A549 (cell line): ENCODE results near the gene BORCS6. TPM values are rescaled to one million over a fixed set of nuclear protein-coding genes. Genes with fewer than 3 reads are reported as not detected.

Experiments
- ATAC-seq, 2 experiments: fragments of 200-7000 bp in 1 of 2; fragments of >200 bp in 1 of 2; cut with Nextera tagmentation in 1 of 2; cut with Tn5 transposase in 1 of 2; 3 replicates each; pipeline versions ENCODE4 v1.8.0 to v1.9.1; 2018 to 2020; ENCODE audit warnings: mild to moderate bottlenecking in 1 of 2, moderate library complexity in 1 of 2
- CTCF ChIA-PET: fragments of 300-600 bp; sonication (Branson Sonifier 250); formaldehyde crosslinking; extraction: SDS; loops from one replicate; lab custom pipeline; 2021; ENCODE audit warnings: antibody characterized with exemption, inconsistent platforms; lab: Yijun Ruan, JAX
- POLR2A ChIA-PET: fragments of 350-600 bp; formaldehyde crosslinking; extraction: SDS; loops from one replicate; lab custom pipeline; 2021; ENCODE audit warnings: antibody characterized with exemption, inconsistent platforms; lab: Yijun Ruan, JAX
- DNase-seq, 2 experiments: peaks; one replicate each; pipeline versions ENCODE4 v3.0.0 to v3.0.0-alpha.2; 2011 to 2016; ENCODE audit warnings: low read depth in 1 of 2, low spot score in 1 of 2
- FAIRE-seq: peaks from 2 replicates; lab custom pipeline; 2011; peaks lifted over from hg19 to GRCh38; lab: Jason Lieb, UNC
- H3K27ac ChIP-seq, 2 experiments: fragments of >200 bp; sonication (Bioruptor Twin); formaldehyde crosslinking; 3 replicates each; pipeline ENCODE4 v1.5.1; 2016 to 2017
- H3K4me1 ChIP-seq: fragments of >200 bp; sonication (Bioruptor Twin); formaldehyde crosslinking; 3 replicates; pipeline ENCODE4 v1.6.1; 2016
- H3K4me2 ChIP-seq: fragments of >200 bp; sonication (Bioruptor Twin); formaldehyde crosslinking; 3 replicates; pipeline ENCODE4 v1.6.1; 2016
- H3K4me3 ChIP-seq: fragments of >200 bp; sonication (Bioruptor Twin); formaldehyde crosslinking; 3 replicates; pipeline ENCODE4 v1.5.1; 2016
- H3K9me3 ChIP-seq: fragments of >200 bp; sonication (Bioruptor Twin); formaldehyde crosslinking; 3 replicates; pipeline ENCODE4 v1.6.1; 2016
- BCL3 ChIP-seq: fragments of >200 bp; sonication (Bioruptor Twin); formaldehyde crosslinking; IDR thresholded peaks from 3 replicates; pipeline ENCODE4 v1.6.1; 2016
- BHLHE40 ChIP-seq: IDR thresholded peaks from 2 replicates; pipeline ENCODE4 v1.6.1; 2012; ENCODE audit warnings: low read depth, low read length, inconsistent platforms
- EHMT2 ChIP-seq: fragments of 200-600 bp; sonication (generic); IDR thresholded peaks from 2 replicates; pipeline ENCODE4 v1.6.1; 2016; ENCODE audit warnings: antibody characterized with exemption, low read depth, mild to moderate bottlenecking, moderate library complexity
- ELK1 ChIP-seq: fragments of 150-350 bp; IDR thresholded peaks from 2 replicates; pipeline ENCODE4 v1.6.1; 2014; ENCODE audit warnings: low read depth, mild to moderate bottlenecking, low read length
- EP300 ChIP-seq, 2 experiments: fragments of >200 bp; sonication (Bioruptor Twin); formaldehyde crosslinking; IDR thresholded peaks; 2 replicates in 1 of 2; 3 replicates in 1 of 2; pipeline ENCODE4 v1.6.1; 2016 to 2017
- FOSL2 ChIP-seq, 2 experiments: fragments of 450-650 bp in 1 of 2; fragments of >200 bp in 1 of 2; sonication (Bioruptor Twin) in 1 of 2; formaldehyde crosslinking; IDR thresholded peaks; 2 replicates each; pipeline versions ENCODE4 v1.5.0 to v1.6.1; 2016 to 2020; ENCODE audit warnings: mild to moderate bottlenecking in 1 of 2, moderate library complexity in 1 of 2
- FOXS1 ChIP-seq: fragments of 250-450 bp; sonication (Bioruptor Pico); IDR thresholded peaks from 2 replicates; pipeline ENCODE4 v1.5.0; 2020; ENCODE audit warnings: mild to moderate bottlenecking, moderate library complexity
- HES2 ChIP-seq: fragments of >200 bp; sonication (Bioruptor Twin); formaldehyde crosslinking; IDR thresholded peaks from 2 replicates; pipeline ENCODE4 v1.6.1; 2016
- HMGXB4 ChIP-seq: fragments of 250-450 bp; sonication (Bioruptor Pico); IDR thresholded peaks from 2 replicates; pipeline ENCODE4 v1.5.0; 2021; ENCODE audit warnings: mild to moderate bottlenecking, moderate library complexity, borderline replicate concordance
- HOXB13 ChIP-seq: fragments of 250-450 bp; sonication (Bioruptor Pico); IDR thresholded peaks from 2 replicates; pipeline ENCODE4 v1.5.0; 2020; ENCODE audit warnings: low read depth, mild to moderate bottlenecking, moderate library complexity
- MAFK ChIP-seq: fragments of 450-650 bp; IDR thresholded peaks from 2 replicates; pipeline ENCODE4 v1.6.1; 2014; ENCODE audit not compliant: partially characterized antibody
- PHF8 ChIP-seq: fragments of 200-600 bp; sonication (generic); IDR thresholded peaks from 2 replicates; pipeline ENCODE4 v1.6.1; 2016; ENCODE audit warnings: low read depth, mild to moderate bottlenecking, antibody characterized with exemption, moderate library complexity, borderline replicate concordance
- RAD21 ChIP-seq, 2 experiments: fragments of >200 bp in 1 of 2; sonication (Bioruptor Twin) in 1 of 2; formaldehyde crosslinking in 1 of 2; IDR thresholded peaks in 1 of 2; conservative IDR thresholded peaks in 1 of 2; 2 replicates in 1 of 2; 3 replicates in 1 of 2; pipeline ENCODE4 v1.6.1; 2012 to 2018; ENCODE audit warnings: inconsistent platforms in 1 of 2
- RFX5 ChIP-seq: fragments of 450-650 bp; IDR thresholded peaks from 2 replicates; pipeline ENCODE4 v1.7.1; 2014; ENCODE audit warnings: antibody characterized with exemption, mild to moderate bottlenecking, moderate library complexity
- RNF2 ChIP-seq: fragments of 200-600 bp; sonication (generic); IDR thresholded peaks from 2 replicates; pipeline ENCODE4 v1.6.1; 2016; ENCODE audit warnings: low read depth, mild to moderate bottlenecking, antibody characterized with exemption, moderate library complexity, borderline replicate concordance
- SMC3 ChIP-seq: fragments of >200 bp; sonication (Bioruptor Twin); formaldehyde crosslinking; IDR thresholded peaks from 3 replicates; pipeline ENCODE4 v1.6.1; 2018; ENCODE audit warnings: inconsistent platforms
- TP53 ChIP-seq: fragments of 250-450 bp; sonication (Bioruptor Pico); IDR thresholded peaks from 2 replicates; pipeline ENCODE4 v1.5.0; 2021; ENCODE audit warnings: mild to moderate bottlenecking, moderate library complexity
- WGBS: methylation state at CpG from one replicate; pipeline ENCODE4 v1.1.6; 2017; ENCODE audit errors: missing lambda C conversion rate; 5-methylcytosine and 5-hydroxymethylcytosine counted together
- polyA plus RNA-seq, 4 experiments: library from polyadenylated mRNA; depleted of rRNA in 3 of 4; stranded (reverse); fragments of >200 nt; fragmentation: RNase III in 1 of 4; extraction: RNeasy Plus Mini Kit Qiagen cat#74134 plus additional on column Dnase treatment in 1 of 4; gene quantifications; 2 replicates in 3 of 4; 3 replicates in 1 of 4; pipeline ENCODE4 v1.2.3, GENCODE V29; 2011 to 2017

Gene BORCS6
- polyA plus RNA-seq, 2 of the 4 experiments (the other 2 are of a cell fraction), result 3.0 to 6.6 TPM

- TF ChIP-seq HOXB13 (CRISPR knock-in tag), result no peak
These were observed 27.6 kb downstream of the BORCS6 start, which contains the start of gene VAMP2 (continued) for GRCh38 chr17:8162233-8162996.

- CTCF ChIA-PET, result interaction anchor here (0.5 to 19.5 kb wide), 13 partner anchors 11 to 335 kb away, joined by 3 to 601 read pairs (median 4); partner anchors contain the start of genes ALOXE3 and HES7
- no peak for TF ChIP-seq EHMT2
- no peak for TF ChIP-seq MAFK
- no peak for TF ChIP-seq SMC3
- no peak for TF ChIP-seq PHF8
- TF ChIP-seq BHLHE40, result no peak
- no peak for TF ChIP-seq HMGXB4 (CRISPR knock-in tag)
- TF ChIP-seq TP53 (CRISPR knock-in tag), result no peak
- no peak for TF ChIP-seq FOSL2 (IDR thresholded peaks at IDR 0.05)
- no peak for TF ChIP-seq FOSL2 (CRISPR knock-in tag; IDR thresholded peaks at IDR 0.05)
- no peak for TF ChIP-seq RAD21 (conservative IDR thresholded peaks at IDR 0.05 in 1 of 2, IDR thresholded peaks at IDR 0.05 in 1 of 2)
- TF ChIP-seq HES2, result no peak
- TF ChIP-seq RFX5, result no peak
- TF ChIP-seq FOXS1 (CRISPR knock-in tag), result no peak
- TF ChIP-seq ELK1, result no peak
- no peak for TF ChIP-seq BCL3
- TF ChIP-seq EP300 (IDR thresholded peaks at IDR 0.05), result no peak
- TF ChIP-seq RNF2, result no peak
- TF ChIP-seq, all 56 proteins: peak for 0
- POLR2A ChIA-PET, result interaction anchor here (1.0 to 2.7 kb wide), 2 partner anchors 12 to 25 kb away, joined by 3 to 13 read pairs; no protein-coding TSS in a partner anchor
- no peaks in the 10 kb centered on the region for H3K9me3 ChIP-seq
- H3K4me3 ChIP-seq, result peak overlapping the region; percentile 65
- WGBS, result 79% methylated on average over 19 of the region's 19 CpGs
- ATAC-seq (no peak), DNase-seq (no peak), FAIRE-seq (no peak)
- H3K4me2 ChIP-seq, result peak overlapping the region; percentile 85
- peak overlapping the region; percentile 92 to 98 for H3K27ac ChIP-seq
- peaks cover 42% of the 10 kb centered on the region for H3K4me1 ChIP-seq
These were observed 28.4 kb downstream of the BORCS6 start for GRCh38 chr17:8161289-8162232.
